GM23248 (cell line): ENCODE results near the gene MSH3.

Experiments
- EZH2 ChIP-seq: fragments of 200-600 bp; sonication (generic); IDR thresholded peaks from 2 replicates; pipeline ENCODE4 v1.6.1; 2018; ENCODE audit warnings: antibody characterized with exemption, mild to moderate bottlenecking; ENCODE audit not compliant: insufficient read depth, poor library complexity, severe bottlenecking
- EZH2phosphoT487 ChIP-seq: fragments of 200-600 bp; sonication (generic); IDR thresholded peaks from 2 replicates; pipeline ENCODE4 v1.6.1; 2018; ENCODE audit warnings: antibody characterized with exemption, moderate library complexity, mild to moderate bottlenecking, low read depth; ENCODE audit not compliant: insufficient read depth

GRCh38 chr5:80686757-80687156 lies 32.3 kb downstream of the MSH3 start:
- no peak for TF ChIP-seq EZH2
- TF ChIP-seq EZH2phosphoT487, result no peak
